Measurements from ENCODE around the gene CEP95.

Gene CEP95

GRCh38 chr17:64585146-64585545, 78.4 kb downstream of the CEP95 start:
- TF ChIP-seq, protein P1, sequence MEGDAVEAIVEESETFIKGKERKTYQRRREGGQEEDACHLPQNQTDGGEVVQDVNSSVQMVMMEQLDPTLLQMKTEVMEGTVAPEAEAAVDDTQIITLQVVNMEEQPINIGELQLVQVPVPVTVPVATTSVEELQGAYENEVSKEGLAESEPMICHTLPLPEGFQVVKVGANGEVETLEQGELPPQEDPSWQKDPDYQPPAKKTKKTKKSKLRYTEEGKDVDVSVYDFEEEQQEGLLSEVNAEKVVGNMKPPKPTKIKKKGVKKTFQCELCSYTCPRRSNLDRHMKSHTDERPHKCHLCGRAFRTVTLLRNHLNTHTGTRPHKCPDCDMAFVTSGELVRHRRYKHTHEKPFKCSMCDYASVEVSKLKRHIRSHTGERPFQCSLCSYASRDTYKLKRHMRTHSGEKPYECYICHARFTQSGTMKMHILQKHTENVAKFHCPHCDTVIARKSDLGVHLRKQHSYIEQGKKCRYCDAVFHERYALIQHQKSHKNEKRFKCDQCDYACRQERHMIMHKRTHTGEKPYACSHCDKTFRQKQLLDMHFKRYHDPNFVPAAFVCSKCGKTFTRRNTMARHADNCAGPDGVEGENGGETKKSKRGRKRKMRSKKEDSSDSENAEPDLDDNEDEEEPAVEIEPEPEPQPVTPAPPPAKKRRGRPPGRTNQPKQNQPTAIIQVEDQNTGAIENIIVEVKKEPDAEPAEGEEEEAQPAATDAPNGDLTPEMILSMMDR (IDR thresholded peaks at IDR 0.05; ENCODE audit: low read depth, low read length, missing control alignments) = no peak
- no peak overlapping the region for H3K4me3 ChIP-seq (ENCODE audit: low read depth, low read length)
- no peak for DNase-seq (ENCODE audit: low read depth)
- in situ Hi-C loops (cut with HindIII; ENCODE audit: low sequenced_read_pairs) = no loop called here
